HG02973 (cell line): Measurements from ENCODE around the gene EIF1AX.
"Not testable (repeated sequence)": the region's sequence is repeated elsewhere in the genome, so short reads cannot be mapped to it uniquely, and the experiment has no call there.

Experiments
- ATAC-seq: cut with Tn5 transposase; IDR thresholded peaks from one replicate; pipeline ENCODE4 v1.9.1; 2021; ENCODE audit warnings: moderate library complexity; ENCODE audit not compliant: unreplicated experiment

The EIF1AX gene

GRCh38 chrX:20127440-20127839 lies 14.2 kb downstream of the EIF1AX start:
- ATAC-seq = not testable (repeated sequence)

- not testable (repeated sequence) for ATAC-seq
Measured at GRCh38 chrX:20126833-20127232, 14.8 kb downstream of the EIF1AX start.

- no peak for ATAC-seq
Measured at GRCh38 chrX:20124964-20125363, 16.7 kb downstream of the EIF1AX start.

- ATAC-seq = no peak
Measured at GRCh38 chrX:20118065-20118824, 23.4 kb downstream of the EIF1AX start.

- ATAC-seq = no peak
Measured at GRCh38 chrX:20116577-20117240, 24.9 kb downstream of the EIF1AX start, which contains the start of gene MAP7D2. Gene MAP7D2 (minus strand): TSS chrX:20116907. CDS start chrX:20116879, 28 bp downstream.

- ATAC-seq = no peak
Measured at GRCh38 chrX:20116087-20116576, 25.5 kb downstream of the EIF1AX start.

GRCh38 chrX:20112022-20112774 lies 29.4 kb downstream of the EIF1AX start:
- no peak for ATAC-seq

GRCh38 chrX:20111271-20111670 lies 30.4 kb downstream of the EIF1AX start:
- ATAC-seq = no peak

- no peak for ATAC-seq
Measured at GRCh38 chrX:20101934-20102581, 39.6 kb downstream of the EIF1AX start.

GRCh38 chrX:20091499-20091898 lies 50.1 kb downstream of the EIF1AX start:
- no peak for ATAC-seq

GRCh38 chrX:20089845-20090244 lies 51.8 kb downstream of the EIF1AX start:
- ATAC-seq = no peak

GRCh38 chrX:20080277-20080676 lies 61.4 kb downstream of the EIF1AX start:
- no peak for ATAC-seq
